Fibroblast of lung (primary cell): ENCODE results near the gene CSTA.

ENCODE experiments used
- EZH2 ChIP-seq: IDR thresholded peaks from 2 replicates; pipeline ENCODE4 v1.5.1; 2012; ENCODE audit warnings: low read length, control low read depth, mild to moderate bottlenecking; ENCODE audit errors: missing control alignments
- TF ChIP-seq, protein P1 (sequence below), 2 donors: IDR thresholded peaks in 1 of 2; conservative IDR thresholded peaks in 1 of 2; 1 replicate in 1 of 2; 2 replicates in 1 of 2; pipeline ENCODE4 v1.5.1; 2011 to 2012; ENCODE audit warnings: low read length in 2 of 2, control low read depth in 1 of 2, inconsistent platforms in 1 of 2, low read depth in 1 of 2, mild to moderate bottlenecking in 1 of 2

DNA sequence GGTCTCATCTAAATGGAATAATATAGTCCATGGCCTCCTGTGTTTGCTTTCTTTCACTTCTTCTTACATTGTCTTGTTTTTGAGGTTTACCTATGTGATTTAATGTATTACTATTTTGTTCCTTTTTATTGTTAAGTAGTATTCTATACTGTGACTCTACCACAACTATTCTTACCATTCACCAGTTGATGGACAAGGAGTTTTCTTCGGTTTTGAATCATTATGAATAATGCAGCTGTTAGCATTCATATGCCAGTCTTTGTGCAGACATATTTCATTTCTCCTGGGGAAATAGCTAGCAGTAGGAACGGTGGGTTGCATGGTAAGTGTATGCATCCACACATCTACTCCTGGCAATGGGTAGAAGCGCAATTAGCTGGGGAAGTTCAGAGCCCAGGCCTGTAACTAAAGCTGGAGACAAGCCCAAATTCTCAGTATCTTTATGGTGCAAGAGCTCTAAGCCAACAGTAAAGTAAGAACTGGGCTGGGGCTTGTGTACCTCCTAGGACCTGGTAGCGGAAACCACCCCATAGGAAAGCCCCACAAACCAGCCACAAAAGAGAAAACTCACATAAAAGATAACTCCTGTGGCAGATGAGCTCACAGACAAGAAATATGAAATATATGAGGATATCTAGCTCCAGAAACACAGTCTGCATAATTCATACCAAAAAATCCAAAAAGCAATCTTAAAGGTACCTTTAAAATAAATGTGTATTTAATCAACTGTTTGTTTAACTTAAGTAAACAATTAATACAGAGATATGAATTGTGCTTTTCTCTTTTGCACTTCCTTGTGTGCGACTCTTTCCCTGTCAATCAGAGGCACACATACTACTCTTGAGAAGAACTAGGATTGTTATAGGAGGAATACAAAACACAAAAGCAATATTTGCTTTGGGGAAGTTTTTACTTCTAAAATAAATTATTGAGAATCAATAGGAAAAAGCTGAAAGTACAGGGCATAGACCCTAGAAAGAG is 2.7 kb upstream of the CSTA start:
- TF ChIP-seq, protein P1, sequence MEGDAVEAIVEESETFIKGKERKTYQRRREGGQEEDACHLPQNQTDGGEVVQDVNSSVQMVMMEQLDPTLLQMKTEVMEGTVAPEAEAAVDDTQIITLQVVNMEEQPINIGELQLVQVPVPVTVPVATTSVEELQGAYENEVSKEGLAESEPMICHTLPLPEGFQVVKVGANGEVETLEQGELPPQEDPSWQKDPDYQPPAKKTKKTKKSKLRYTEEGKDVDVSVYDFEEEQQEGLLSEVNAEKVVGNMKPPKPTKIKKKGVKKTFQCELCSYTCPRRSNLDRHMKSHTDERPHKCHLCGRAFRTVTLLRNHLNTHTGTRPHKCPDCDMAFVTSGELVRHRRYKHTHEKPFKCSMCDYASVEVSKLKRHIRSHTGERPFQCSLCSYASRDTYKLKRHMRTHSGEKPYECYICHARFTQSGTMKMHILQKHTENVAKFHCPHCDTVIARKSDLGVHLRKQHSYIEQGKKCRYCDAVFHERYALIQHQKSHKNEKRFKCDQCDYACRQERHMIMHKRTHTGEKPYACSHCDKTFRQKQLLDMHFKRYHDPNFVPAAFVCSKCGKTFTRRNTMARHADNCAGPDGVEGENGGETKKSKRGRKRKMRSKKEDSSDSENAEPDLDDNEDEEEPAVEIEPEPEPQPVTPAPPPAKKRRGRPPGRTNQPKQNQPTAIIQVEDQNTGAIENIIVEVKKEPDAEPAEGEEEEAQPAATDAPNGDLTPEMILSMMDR (conservative IDR thresholded peaks at IDR 0.05 in 1 of 2, IDR thresholded peaks at IDR 0.05 in 1 of 2; ENCODE audit: low read depth in 1 of 2, low read length in 2 of 2), result no peak
- TF ChIP-seq EZH2, result no peak
